H1 (cell line): ENCODE results near the gene RNF225. TPM values are rescaled to one million over a fixed set of nuclear protein-coding genes. Genes with fewer than 3 reads are reported as not detected.
"Not testable (repeated sequence)": the region's sequence is repeated elsewhere in the genome, so short reads cannot be mapped to it uniquely, and the experiment has no call there.

Experiments
- CTCF ChIA-PET: fragments of 300-600 bp; sonication (Branson Sonifier 250); formaldehyde crosslinking; loops from one replicate; lab custom pipeline; 2021; ENCODE audit not compliant: partially characterized antibody; lab: Charles Lee
- POLR2A ChIA-PET: fragments of 300-600 bp; sonication (Branson Sonifier 250); formaldehyde crosslinking; loops from one replicate; lab custom pipeline; 2021; ENCODE audit warnings: inconsistent platforms; ENCODE audit not compliant: partially characterized antibody; lab: Charles Lee
- DNase-seq, 2 experiments: peaks; one replicate each; pipeline versions ENCODE4 v3.0.0 to v3.0.0-alpha.2; 2010 to 2022; ENCODE audit warnings: low spot score in 2 of 2, low read depth in 1 of 2, mixed read lengths in 1 of 2
- FAIRE-seq: peaks from 2 replicates; lab custom pipeline; 2011; peaks lifted over from hg19 to GRCh38; lab: Jason Lieb, UNC
- H2AFZ ChIP-seq: 2 replicates; pipeline ENCODE4 v1.8.1; 2012; ENCODE audit warnings: low read length, inconsistent platforms
- H2AK5ac ChIP-seq: 2 replicates; pipeline ENCODE4 v1.6.1; 2013; ENCODE audit warnings: low read depth, low read length
- H2BK120ac ChIP-seq: replicated peaks from 2 replicates; pipeline ENCODE3; 2013; ENCODE audit warnings: low read depth, low read length, inconsistent platforms
- H2BK12ac ChIP-seq: 2 replicates; pipeline ENCODE4 v1.6.1; 2013; ENCODE audit warnings: low read depth, low read length
- H2BK15ac ChIP-seq: 2 replicates; pipeline ENCODE4 v1.6.1; 2013; ENCODE audit warnings: low read length
- H2BK20ac ChIP-seq: 2 replicates; pipeline ENCODE4 v1.6.1; 2013; ENCODE audit warnings: low read length
- H2BK5ac ChIP-seq: 2 replicates; pipeline ENCODE4 v1.6.1; 2013; ENCODE audit warnings: low read depth, low read length
- H3K14ac ChIP-seq: 2 replicates; pipeline ENCODE4 v1.6.1; 2013; ENCODE audit warnings: inconsistent platforms; ENCODE audit not compliant: insufficient read length
- H3K18ac ChIP-seq: 2 replicates; pipeline ENCODE4 v1.6.1; 2013; ENCODE audit warnings: low read length; ENCODE audit errors: extremely low read depth
- H3K23ac ChIP-seq: 2 replicates; pipeline ENCODE4 v1.6.1; 2013; ENCODE audit warnings: inconsistent platforms; ENCODE audit not compliant: insufficient read length
- H3K23me2 ChIP-seq: 2 replicates; pipeline ENCODE4 v1.6.1; 2013; ENCODE audit warnings: low read depth, low read length
- H3K27ac ChIP-seq: 2 replicates; pipeline ENCODE4 v1.6.1; 2011; ENCODE audit warnings: low read depth, low read length, inconsistent platforms
- H3K27me3 ChIP-seq, 4 experiments: replicated peaks in 1 of 4; 1 replicate in 1 of 4; 2 replicates in 3 of 4; pipeline versions ENCODE4 v1.6.1 to v1.8.1; 2011 to 2013; ENCODE audit warnings: low read length in 3 of 4, mild to moderate bottlenecking in 3 of 4, inconsistent platforms in 2 of 4, mixed read lengths in 2 of 4, moderate library complexity in 1 of 4; ENCODE audit not compliant: control insufficient read depth in 3 of 4, insufficient read depth in 3 of 4; ENCODE audit errors: extremely low read depth in 1 of 4
- H3K36me3 ChIP-seq, 4 experiments: 2 replicates each; pipeline versions ENCODE4 v1.6.1 to v1.8.1; 2011 to 2013; ENCODE audit warnings: mild to moderate bottlenecking in 4 of 4, low read length in 3 of 4, moderate library complexity in 2 of 4, control low read depth in 1 of 4, inconsistent platforms in 1 of 4; ENCODE audit not compliant: insufficient read depth in 4 of 4, control insufficient read depth in 2 of 4
- H3K4ac ChIP-seq: replicated peaks from 2 replicates; pipeline ENCODE3; 2013; ENCODE audit warnings: low read length, low read depth, mixed read lengths, inconsistent platforms; ENCODE audit not compliant: insufficient read length
- H3K4me1 ChIP-seq, 4 experiments: replicated peaks in 1 of 4; 1 replicate in 1 of 4; 2 replicates in 3 of 4; pipeline versions ENCODE4 v1.6.1 to v1.8.1; 2011 to 2013; ENCODE audit warnings: low read length in 3 of 4, inconsistent platforms in 2 of 4, mixed read lengths in 1 of 4; ENCODE audit not compliant: insufficient read depth in 4 of 4, control insufficient read depth in 3 of 4
- H3K4me2 ChIP-seq, 2 experiments: 2 replicates each; pipeline versions ENCODE4 v1.6.1 to v1.8.1; 2011 to 2013; ENCODE audit warnings: low read depth in 2 of 2, low read length in 2 of 2, control low read depth in 1 of 2, inconsistent platforms in 1 of 2, mild to moderate bottlenecking in 1 of 2; ENCODE audit not compliant: insufficient read depth in 1 of 2
- H3K4me3 ChIP-seq, 4 experiments: fragments of 200-600, 300-600 bp in 1 of 4; sonication (generic), shearing (Covaris generic), sonication (Bioruptor Twin) in 1 of 4; 2 replicates each; pipeline versions ENCODE4 v1.5.1 to v1.8.1; 2011 to 2016; ENCODE audit warnings: low read length in 4 of 4, low read depth in 3 of 4, control low read depth in 2 of 4, inconsistent platforms in 2 of 4, mild to moderate bottlenecking in 2 of 4, mixed read lengths in 1 of 4, moderate library complexity in 1 of 4; ENCODE audit not compliant: insufficient read depth in 2 of 4; ENCODE audit errors: extremely low read depth in 1 of 4
- H3K56ac ChIP-seq: replicated peaks from 2 replicates; pipeline ENCODE3; 2013; ENCODE audit warnings: low read depth, mild to moderate bottlenecking, mixed read lengths, low read length, inconsistent platforms; ENCODE audit not compliant: insufficient read length
- H3K79me1 ChIP-seq: 2 replicates; pipeline ENCODE4 v1.6.1; 2013; ENCODE audit warnings: low read depth, low read length, control low read depth
- H3K79me2 ChIP-seq, 2 experiments: 2 replicates each; pipeline versions ENCODE4 v1.6.1 to v1.8.1; 2012 to 2013; ENCODE audit warnings: low read length in 2 of 2, mild to moderate bottlenecking in 2 of 2, inconsistent platforms in 1 of 2; ENCODE audit not compliant: insufficient read depth in 2 of 2, control insufficient read depth in 1 of 2
- H3K9ac ChIP-seq, 4 experiments: replicated peaks in 1 of 4; 1 replicate in 1 of 4; 2 replicates in 3 of 4; pipeline versions ENCODE4 v1.6.1 to v1.8.1; 2011 to 2013; ENCODE audit warnings: low read depth in 3 of 4, low read length in 3 of 4, control low read depth in 2 of 4, mild to moderate bottlenecking in 2 of 4, moderate library complexity in 2 of 4, inconsistent platforms in 1 of 4; ENCODE audit errors: extremely low read depth in 1 of 4
- H3K9me3 ChIP-seq, 2 experiments: 2 replicates each; pipeline versions ENCODE4 v1.6.1 to v1.8.1; 2012 to 2013; ENCODE audit warnings: mild to moderate bottlenecking in 2 of 2, moderate library complexity in 2 of 2, control low read depth in 1 of 2, inconsistent platforms in 1 of 2, low read depth in 1 of 2, low read length in 1 of 2, mixed read lengths in 1 of 2; ENCODE audit not compliant: insufficient read depth in 2 of 2
- H4K20me1 ChIP-seq, 2 experiments: replicated peaks in 1 of 2; 2 replicates each; pipeline versions ENCODE3 to v1.8.1; 2011 to 2013; ENCODE audit warnings: inconsistent platforms in 2 of 2, low read length in 2 of 2, mild to moderate bottlenecking in 1 of 2; ENCODE audit not compliant: insufficient read depth in 2 of 2, control insufficient read depth in 1 of 2
- H4K5ac ChIP-seq: 2 replicates; pipeline ENCODE4 v1.6.1; 2013; ENCODE audit warnings: low read length, low read depth, mixed read lengths, inconsistent platforms; ENCODE audit not compliant: insufficient read length
- H4K8ac ChIP-seq: 2 replicates; pipeline ENCODE4 v1.8.0; 2013; ENCODE audit warnings: mild to moderate bottlenecking, moderate library complexity, low read length, inconsistent platforms; ENCODE audit not compliant: insufficient read depth; ENCODE audit errors: extremely low read depth
- H4K91ac ChIP-seq: replicated peaks from 2 replicates; pipeline ENCODE3; 2013; ENCODE audit warnings: low read length, mixed read lengths, inconsistent platforms; ENCODE audit not compliant: insufficient read length
- WGBS, 2 experiments: shearing (Covaris generic) in 1 of 2; methylation state at CpG; one replicate each; pipeline versions ENCODE4 v1.1.6 to v1.1.7; 2013 to 2015; ENCODE audit warnings: low lambda C conversion rate in 2 of 2, mixed read lengths in 2 of 2, inconsistent platforms in 1 of 2, low coverage in 1 of 2, missing lambda C conversion rate in 1 of 2; ENCODE audit not compliant: insufficient replicate concordance in 2 of 2, insufficient coverage in 1 of 2, insufficient read length in 1 of 2; ENCODE audit errors: extremely low coverage in 1 of 2, missing lambda C conversion rate in 1 of 2; 5-methylcytosine and 5-hydroxymethylcytosine counted together
- polyA plus RNA-seq, 7 experiments: library from polyadenylated mRNA; depleted of rRNA in 3 of 7; stranded (reverse) in 5 of 7; unstranded in 2 of 7; fragments of >200 nt in 5 of 7; fragments of 200-250 nt in 2 of 7; gene quantifications; 1 replicate in 5 of 7; 2 replicates in 1 of 7; 4 replicates in 1 of 7; pipeline versions ENCODE4 v1.2.1 to v1.2.3, GENCODE V29; 2011 to 2013; ENCODE audit warnings: missing spikeins in 2 of 7, mixed read lengths in 2 of 7
- total RNA-seq: library from RNA; stranded (reverse); fragmentation: NEBNext Ultra II Directional; extraction: Animal tissue kit (Norgen Biotek cat#: 25700); gene quantifications from 2 replicates; pipeline ENCODE4 v1.2.1, GENCODE V29; 2021

The RNF225 gene
- total and polyA plus RNA-seq, 2 of the 8 experiments (the other 6 are each of a cell fraction or from before 2014, with no cell fraction given), result 0.17 to 1.0 TPM

DNA sequence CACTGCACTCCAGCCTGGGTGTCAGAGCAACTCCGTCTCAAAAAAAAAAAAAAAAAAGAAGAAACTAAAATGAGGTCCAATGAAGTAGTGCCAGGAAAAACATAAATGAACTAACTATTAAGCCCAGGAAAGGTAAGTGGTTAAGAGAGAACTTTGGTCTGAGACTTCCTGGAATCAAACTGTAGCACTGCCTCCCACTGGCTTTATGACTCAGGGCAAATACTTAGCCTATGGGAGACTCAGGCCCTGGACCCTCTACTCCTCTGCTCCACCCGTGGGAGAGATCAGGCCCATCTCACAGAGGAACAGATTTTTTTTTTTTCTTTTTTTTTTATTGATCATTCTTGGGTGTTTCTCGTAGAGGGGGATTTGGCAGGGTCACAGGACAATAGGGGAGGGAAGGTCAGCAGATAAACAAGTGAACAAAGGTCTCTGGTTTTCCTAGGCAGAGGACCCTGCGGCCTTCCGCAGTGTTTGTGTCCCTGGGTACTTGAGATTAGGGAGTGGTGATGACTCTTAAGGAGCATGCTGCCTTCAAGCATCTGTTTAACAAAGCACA, 8.5 kb downstream of the RNF225 start:
- not testable (repeated sequence) for H2BK20ac ChIP-seq, H3K4ac ChIP-seq, H4K5ac ChIP-seq, DNase-seq, H2BK5ac ChIP-seq, H3K4me3 ChIP-seq, H2BK15ac ChIP-seq, H2BK12ac ChIP-seq, H3K56ac ChIP-seq, H3K18ac ChIP-seq, H3K14ac ChIP-seq, H3K9ac ChIP-seq, H3K27ac ChIP-seq, H3K23ac ChIP-seq, H2AFZ ChIP-seq, H2AK5ac ChIP-seq, H4K20me1 ChIP-seq, H3K9me3 ChIP-seq, H4K91ac ChIP-seq, H2BK120ac ChIP-seq, H3K4me2 ChIP-seq, H3K79me1 ChIP-seq, H3K36me3 ChIP-seq, FAIRE-seq, H3K79me2 ChIP-seq, H4K8ac ChIP-seq, H3K27me3 ChIP-seq
- H3K4me1 ChIP-seq, result peaks cover 0 to 22% (median 11%) of the 10 kb centered on the region in 4 experiments; a peak in 5 of 7 replicates
- ChIA-PET POLR2A (interaction anchor here (1.5 kb wide), 1 partner anchor 10 kb away, joined by 4 read pairs; no protein-coding TSS in a partner anchor), CTCF (interaction anchor here (0.7 kb wide), 1 partner anchor 123 kb away, joined by 3 read pairs; no protein-coding TSS in a partner anchor)
- 100% methylated on average over 1 of the region's 5 CpGs; no CpG with 5 or more reads in 1 of the 2 experiments for WGBS, 2 experiments
- peaks cover 18% of the 10 kb centered on the region for H3K23me2 ChIP-seq
